Smooth muscle cell (in vitro differentiated cells): ENCODE results near the gene ZGPAT. TPM values are rescaled to one million over a fixed set of nuclear protein-coding genes. Genes with fewer than 3 reads are reported as not detected.

ENCODE experiments used
- DNase-seq: peaks from one replicate; lab custom pipeline; 2025; ENCODE audit not compliant: unreplicated experiment; lab: John Stamatoyannopoulos, UW
- H2AFZ ChIP-seq: fragments of 200-600 bp; sonication (generic); 2 replicates; pipeline ENCODE4 v1.6.0; 2016; ENCODE audit warnings: antibody characterized with exemption, low read depth, mild to moderate bottlenecking
- H3F3A ChIP-seq: fragments of 200-600 bp; sonication (generic); 2 replicates; pipeline ENCODE4 v1.6.0; 2017; ENCODE audit warnings: antibody characterized with exemption, low read depth
- H3K27ac ChIP-seq: fragments of 200-600 bp; sonication (generic); 2 replicates; pipeline ENCODE4 v1.5.1; 2016; ENCODE audit warnings: low read depth, mild to moderate bottlenecking
- H3K27me3 ChIP-seq: fragments of 200-600 bp; sonication (generic); 2 replicates; pipeline ENCODE4 v1.6.1; 2016; ENCODE audit warnings: low read depth, mild to moderate bottlenecking
- H3K36me3 ChIP-seq: fragments of 200-600 bp; sonication (generic); 2 replicates; pipeline ENCODE4 v1.5.1; 2016; ENCODE audit warnings: low read depth
- H3K4me1 ChIP-seq: fragments of 200-600 bp; sonication (generic); 2 replicates; pipeline ENCODE4 v1.5.1; 2016; ENCODE audit warnings: low read depth
- H3K4me2 ChIP-seq: fragments of 200-600 bp; sonication (generic); 2 replicates; pipeline ENCODE4 v1.6.0; 2016; ENCODE audit warnings: mild to moderate bottlenecking
- H3K4me3 ChIP-seq: fragments of 200-600 bp; sonication (generic); 2 replicates; pipeline ENCODE4 v1.5.1; 2016; ENCODE audit warnings: mild to moderate bottlenecking
- H3K79me2 ChIP-seq: fragments of 200-600 bp; sonication (generic); 2 replicates; pipeline ENCODE4 v1.6.0; 2016; ENCODE audit warnings: low read depth, mild to moderate bottlenecking
- H3K9ac ChIP-seq: fragments of 200-600 bp; sonication (generic); 2 replicates; pipeline ENCODE4 v1.6.0; 2016; ENCODE audit warnings: low read depth
- H3K9me3 ChIP-seq: fragments of 200-600 bp; sonication (generic); replicated peaks from 2 replicates; pipeline ENCODE4 v1.5.1; 2016; ENCODE audit warnings: low read depth
- H4K20me1 ChIP-seq: fragments of 200-600 bp; sonication (generic); 2 replicates; pipeline ENCODE4 v1.6.0; 2016; ENCODE audit warnings: low read depth
- WGBS: methylation state at CpG from one replicate; pipeline ENCODE4 v1.1.7; 2016; ENCODE audit warnings: low lambda C conversion rate; 5-methylcytosine and 5-hydroxymethylcytosine counted together
- polyA plus RNA-seq: library from polyadenylated mRNA; unstranded; fragments of >200 nt; fragmentation: Nextera tagmentation; extraction: Ambion mirVana; gene quantifications from 2 replicates; pipeline ENCODE4 v1.2.1, GENCODE V29; 2016
- total RNA-seq: library from RNA; depleted of rRNA; stranded (reverse); fragments of >200 nt; gene quantifications from 2 replicates; pipeline ENCODE4 v1.2.3, GENCODE V29; 2014
- TF ChIP-seq, protein P1 (sequence below): fragments of 200-600 bp; sonication (generic); IDR thresholded peaks from 2 replicates; pipeline ENCODE4 v1.5.1; 2017; ENCODE audit warnings: borderline replicate concordance, mild to moderate bottlenecking, antibody characterized with exemption; ENCODE audit not compliant: insufficient read depth, poor library complexity, severe bottlenecking

Gene ZGPAT
- total and polyA plus RNA-seq, 2 experiments from 2014 or later = 13.8 to 32.3 TPM

DNA sequence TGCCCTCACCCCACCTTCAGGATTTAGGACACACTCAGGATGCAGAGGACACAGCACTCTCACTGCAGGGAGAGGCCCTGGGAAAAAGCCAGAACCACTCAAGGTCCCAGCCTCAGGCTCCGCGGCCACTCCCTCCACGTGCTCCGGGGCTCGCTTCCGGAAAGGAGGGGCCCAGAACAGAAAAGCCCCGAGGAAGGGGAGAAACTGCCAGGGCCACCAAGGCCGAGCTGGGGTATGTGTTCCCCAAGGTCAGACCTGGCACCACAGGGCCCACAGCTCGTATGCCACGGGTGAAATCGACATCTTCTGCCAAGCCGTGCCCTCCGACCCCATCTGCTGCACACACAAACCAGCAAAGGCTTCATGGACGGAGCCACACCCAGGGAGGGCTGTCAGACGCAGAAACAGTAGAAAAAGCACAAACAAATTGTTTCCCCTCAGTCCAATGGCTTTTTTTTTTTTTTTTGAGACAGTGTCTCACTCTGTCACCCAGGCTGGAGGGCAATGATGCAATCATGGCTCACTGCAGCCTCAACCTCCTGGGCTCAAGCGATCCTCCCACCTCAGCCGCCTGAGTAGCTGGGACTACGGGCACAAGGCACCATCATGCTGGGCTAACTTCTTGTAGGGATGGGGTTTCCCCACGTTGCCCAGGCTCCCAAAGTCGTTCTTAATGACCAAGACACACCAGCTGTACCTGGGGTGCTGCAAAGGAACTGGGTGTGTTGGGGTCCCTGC lies 65.1 kb downstream of the ZGPAT start:
- DNase-seq = no peak
- Histone ChIP-seq H3K4me3 (no peak overlapping the region), H4K20me1 (peaks cover 13% of the 10 kb centered on the region), H3K4me2 (no peak overlapping the region), H3K4me1 (no peaks in the 10 kb centered on the region), H3K27me3 (no peaks in the 10 kb centered on the region), H2AFZ (no peak overlapping the region), H3K79me2 (no peaks in the 10 kb centered on the region), H3K27ac (no peak overlapping the region), H3K36me3 (no peaks in the 10 kb centered on the region), H3K9me3 (no peaks in the 10 kb centered on the region), H3F3A (no peaks in the 10 kb centered on the region), H3K9ac (no peak overlapping the region)
- 82% methylated on average over 20 of the region's 20 CpGs for WGBS
- TF ChIP-seq, protein P1, sequence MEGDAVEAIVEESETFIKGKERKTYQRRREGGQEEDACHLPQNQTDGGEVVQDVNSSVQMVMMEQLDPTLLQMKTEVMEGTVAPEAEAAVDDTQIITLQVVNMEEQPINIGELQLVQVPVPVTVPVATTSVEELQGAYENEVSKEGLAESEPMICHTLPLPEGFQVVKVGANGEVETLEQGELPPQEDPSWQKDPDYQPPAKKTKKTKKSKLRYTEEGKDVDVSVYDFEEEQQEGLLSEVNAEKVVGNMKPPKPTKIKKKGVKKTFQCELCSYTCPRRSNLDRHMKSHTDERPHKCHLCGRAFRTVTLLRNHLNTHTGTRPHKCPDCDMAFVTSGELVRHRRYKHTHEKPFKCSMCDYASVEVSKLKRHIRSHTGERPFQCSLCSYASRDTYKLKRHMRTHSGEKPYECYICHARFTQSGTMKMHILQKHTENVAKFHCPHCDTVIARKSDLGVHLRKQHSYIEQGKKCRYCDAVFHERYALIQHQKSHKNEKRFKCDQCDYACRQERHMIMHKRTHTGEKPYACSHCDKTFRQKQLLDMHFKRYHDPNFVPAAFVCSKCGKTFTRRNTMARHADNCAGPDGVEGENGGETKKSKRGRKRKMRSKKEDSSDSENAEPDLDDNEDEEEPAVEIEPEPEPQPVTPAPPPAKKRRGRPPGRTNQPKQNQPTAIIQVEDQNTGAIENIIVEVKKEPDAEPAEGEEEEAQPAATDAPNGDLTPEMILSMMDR = no peak

DNA sequence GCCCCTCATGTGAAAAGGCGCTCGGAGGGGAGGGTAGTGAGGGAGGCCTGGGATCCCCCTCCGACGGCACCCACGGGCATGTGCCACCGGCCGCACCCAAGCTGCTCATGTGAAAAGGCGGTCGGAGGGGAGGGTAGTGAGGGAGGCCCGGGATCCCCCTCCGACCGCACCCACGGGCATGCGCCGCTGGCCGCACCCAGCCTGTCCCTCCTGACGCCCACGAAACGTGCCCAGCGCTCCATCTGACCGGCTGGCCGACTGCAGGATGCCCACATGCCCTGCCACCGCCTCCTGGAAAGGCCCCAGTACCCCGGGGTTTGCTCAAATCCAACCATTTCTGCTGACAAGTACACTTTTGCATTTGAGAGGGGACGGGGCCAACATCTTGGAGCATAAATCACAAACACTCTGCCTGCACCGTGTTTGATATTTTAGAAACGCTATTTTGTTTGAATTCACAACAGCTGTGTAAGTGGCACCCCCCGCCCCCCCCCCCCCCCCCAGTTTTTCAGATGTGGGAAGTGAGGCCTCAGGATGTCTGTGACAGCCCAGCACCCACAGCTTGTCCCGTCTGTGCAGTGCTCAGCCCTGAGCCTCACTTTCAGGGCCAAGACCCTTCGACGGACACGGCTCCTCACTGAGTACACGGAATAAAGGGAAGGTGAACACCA lies 65.9 kb downstream of the ZGPAT start:
- TF ChIP-seq, protein P1 = no peak
- Histone ChIP-seq H3K9ac (no peak overlapping the region), H3K4me3 (no peak overlapping the region), H3K27ac (no peak overlapping the region), H3K9me3 (no peaks in the 10 kb centered on the region), H3K36me3 (no peaks in the 10 kb centered on the region), H2AFZ (no peak overlapping the region), H3K4me2 (no peak overlapping the region), H3F3A (no peaks in the 10 kb centered on the region), H3K27me3 (no peaks in the 10 kb centered on the region), H4K20me1 (peaks cover 13% of the 10 kb centered on the region), H3K4me1 (no peaks in the 10 kb centered on the region), H3K79me2 (no peaks in the 10 kb centered on the region)
- DNase-seq = no peak
- WGBS = 99% methylated on average over 32 of the region's 33 CpGs

DNA sequence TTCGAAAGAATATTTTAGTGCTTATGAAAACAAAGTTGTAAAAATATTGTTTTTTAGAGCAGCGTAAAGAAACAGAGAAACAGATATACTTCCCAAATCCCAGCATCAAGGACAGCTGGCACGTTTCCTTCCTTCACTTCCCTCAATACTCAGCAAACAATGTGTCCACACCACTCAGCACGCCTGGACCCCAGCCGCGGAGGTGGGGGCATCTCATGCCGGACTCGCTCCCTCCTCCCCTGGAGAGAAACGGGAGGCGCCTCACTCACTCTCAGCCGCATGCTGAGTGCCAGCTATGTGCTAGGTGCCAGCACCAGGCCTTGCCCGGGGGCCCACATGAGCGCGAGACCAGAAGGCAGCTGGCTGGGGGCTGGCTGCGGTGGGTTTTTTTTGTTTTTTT lies 66.5 kb downstream of the ZGPAT start:
- Histone ChIP-seq H3K9ac (no peak overlapping the region), H2AFZ (no peak overlapping the region), H4K20me1 (peaks cover 13% of the 10 kb centered on the region), H3K79me2 (no peaks in the 10 kb centered on the region), H3K27ac (no peak overlapping the region), H3F3A (no peaks in the 10 kb centered on the region), H3K9me3 (no peaks in the 10 kb centered on the region), H3K4me1 (no peaks in the 10 kb centered on the region), H3K36me3 (no peaks in the 10 kb centered on the region), H3K4me3 (no peak overlapping the region), H3K4me2 (no peak overlapping the region), H3K27me3 (no peaks in the 10 kb centered on the region)
- TF ChIP-seq, protein P1 = no peak
- no peak for DNase-seq
- WGBS = 96% methylated on average over 14 of the region's 15 CpGs
